Measurements from ENCODE around the gene ACSBG1. TPM values are rescaled to one million over a fixed set of nuclear protein-coding genes. Genes with fewer than 3 reads are reported as not detected.
A peak's percentile ranks its signal among the peaks of the same experiment; 100 is the strongest.
"Not testable (repeated sequence)": the region's sequence is repeated elsewhere in the genome, so short reads cannot be mapped to it uniquely, and the experiment has no call there.

The ACSBG1 gene
- total RNA-seq, 5 donors from 2014 or later (not counting 1 experiment from before 2014, with no cell fraction given), result not detected

DNA sequence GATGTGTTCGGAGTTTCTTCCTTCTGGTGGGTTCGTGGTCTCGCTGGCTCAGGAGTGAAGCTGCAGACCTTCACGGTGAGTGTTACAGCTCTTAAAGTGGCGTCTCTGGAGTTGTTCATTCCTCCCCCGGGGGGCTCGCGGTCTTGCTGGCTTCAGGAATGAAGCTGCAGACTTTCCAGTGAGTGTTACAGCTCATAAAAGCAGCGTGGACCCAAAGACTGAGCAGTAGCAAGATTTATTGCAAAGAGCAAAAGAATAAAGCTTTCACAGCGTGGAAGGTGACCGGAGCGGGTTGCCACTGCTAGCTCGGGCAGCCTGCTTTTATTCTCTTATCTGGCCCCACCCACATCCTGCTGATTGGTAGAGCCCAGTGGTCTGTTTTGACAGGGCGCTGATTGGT, 11.0 kb upstream of the ACSBG1 start:
- H3K36me3 ChIP-seq (ENCODE audit: control insufficient read depth in 2 of 2, extremely low read depth in 1 of 2, insufficient read depth in 1 of 2, low read length in 1 of 2); H3K4me3 ChIP-seq (ENCODE audit: control insufficient read depth in 1 of 2, extremely low read depth in 1 of 2, low read length in 1 of 2); DNase-seq; H3K27ac Mint-ChIP-seq; ATAC-seq (replicated peaks in 1 of 4); H3K27me3 Mint-ChIP-seq; POLR2A ChIA-PET; H3K9me3 ChIP-seq; H3K27me3 ChIP-seq (replicated peaks in 1 of 2; ENCODE audit: control insufficient read depth in 2 of 2, extremely low read depth in 1 of 2, insufficient read depth in 2 of 2, low read length in 1 of 2); H3K36me3 Mint-ChIP-seq; H3K27ac ChIP-seq (ENCODE audit: low read length); H3K4me1 ChIP-seq (ENCODE audit: control insufficient read depth in 1 of 2, extremely low read depth in 1 of 2, insufficient read depth in 2 of 2, low read length in 2 of 2); H3K9me3 Mint-ChIP-seq; H3K4me1 Mint-ChIP-seq; H3K4me3 Mint-ChIP-seq: not testable (repeated sequence)
- CTCF ChIA-PET, result interaction anchor here in 1 of 2 donors (1.7 kb wide), 1 partner anchor 137 kb away, joined by 3 read pairs; no protein-coding TSS in a partner anchor
- 72% methylated on average over 7 of the region's 14 CpGs for WGBS (ENCODE audit: insufficient coverage)

DNA sequence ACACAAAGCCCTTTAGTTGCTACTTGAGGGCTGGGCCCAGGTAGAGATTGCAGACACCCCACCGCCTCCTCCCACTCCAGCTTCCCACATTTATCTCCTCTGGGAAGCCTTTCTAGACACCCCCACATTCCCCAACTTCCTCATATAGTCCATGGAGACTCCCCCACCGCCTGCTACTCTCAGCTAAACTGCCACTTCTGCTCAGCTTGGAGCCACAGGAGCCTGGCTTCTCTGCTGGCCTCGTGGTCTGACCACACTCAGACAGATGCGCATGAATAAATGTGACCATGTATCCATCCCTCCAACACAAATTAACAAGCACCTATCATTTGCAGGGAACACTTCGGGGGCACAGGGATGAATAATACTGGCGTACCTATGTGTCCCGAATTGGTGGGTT, 10.5 kb upstream of the ACSBG1 start:
- no peaks in the 10 kb centered on the region for H3K9me3 ChIP-seq
- Mint-ChIP-seq H3K9me3 (no peaks in the 10 kb centered on the region), H3K27me3 (peaks cover 0 to 3% of the 10 kb centered on the region in 2 donors), H3K27ac (no peak overlapping the region), H3K36me3 (no peaks in the 10 kb centered on the region), H3K4me3 (no peak overlapping the region), H3K4me1 (peaks cover 0 to 2% (median 2%) of the 10 kb centered on the region in 3 donors)
- ATAC-seq (replicated peaks in 1 of 4), result no peak
- ChIA-PET CTCF (interaction anchor here in 1 of 2 donors (1.7 kb wide), 1 partner anchor 136 kb away, joined by 3 read pairs; no protein-coding TSS in a partner anchor), POLR2A (no interaction called here)
- H3K36me3 ChIP-seq (ENCODE audit: control insufficient read depth in 2 of 2, extremely low read depth in 1 of 2, insufficient read depth in 1 of 2, low read length in 1 of 2), result no peaks in the 10 kb centered on the region
- no peak overlapping the region for H3K4me3 ChIP-seq (ENCODE audit: control insufficient read depth in 1 of 2, extremely low read depth in 1 of 2, low read length in 1 of 2)
- H3K4me1 ChIP-seq (ENCODE audit: control insufficient read depth in 1 of 2, extremely low read depth in 1 of 2, insufficient read depth in 2 of 2, low read length in 2 of 2), result peaks cover 0 to 4% of the 10 kb centered on the region in 2 experiments
- H3K27ac ChIP-seq (ENCODE audit: low read length), result no peak overlapping the region
- no peak for DNase-seq
- peaks cover 0 to 4% of the 10 kb centered on the region in 2 experiments for H3K27me3 ChIP-seq (replicated peaks in 1 of 2; ENCODE audit: control insufficient read depth in 2 of 2, extremely low read depth in 1 of 2, insufficient read depth in 2 of 2, low read length in 1 of 2)
- WGBS (ENCODE audit: insufficient coverage), result 63% methylated on average over 3 of the region's 7 CpGs

DNA sequence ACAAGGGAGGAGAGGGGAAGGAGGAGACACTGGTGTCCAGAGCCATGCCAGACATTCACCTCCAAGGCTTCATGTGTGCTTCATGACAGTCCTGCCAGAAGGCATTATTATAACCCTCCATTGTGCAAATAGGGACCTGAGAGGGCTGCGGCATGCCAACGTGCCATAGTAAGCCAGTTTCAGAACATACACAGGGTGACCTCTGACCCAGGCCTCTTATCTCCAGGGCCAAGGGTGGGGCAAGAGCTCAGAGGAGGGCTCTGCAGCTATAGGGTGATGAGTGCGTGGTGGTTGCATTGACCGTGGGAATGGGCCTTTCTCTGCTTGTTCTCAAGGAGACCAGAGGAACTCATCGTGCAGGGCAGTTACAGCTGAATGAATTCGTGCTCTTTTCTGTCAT, 9.7 kb upstream of the ACSBG1 start:
- Histone ChIP-seq H3K27ac (ENCODE audit: low read length) (no peak overlapping the region), H3K27me3 (replicated peaks in 1 of 2; ENCODE audit: control insufficient read depth in 2 of 2, extremely low read depth in 1 of 2, insufficient read depth in 2 of 2, low read length in 1 of 2) (peaks cover 0 to 5% of the 10 kb centered on the region in 2 experiments), H3K4me3 (ENCODE audit: control insufficient read depth in 1 of 2, extremely low read depth in 1 of 2, low read length in 1 of 2) (no peak overlapping the region), H3K4me1 (ENCODE audit: control insufficient read depth in 1 of 2, extremely low read depth in 1 of 2, insufficient read depth in 2 of 2, low read length in 2 of 2) (peaks cover 0 to 4% of the 10 kb centered on the region in 2 experiments), H3K36me3 (ENCODE audit: control insufficient read depth in 2 of 2, extremely low read depth in 1 of 2, insufficient read depth in 1 of 2, low read length in 1 of 2) (no peaks in the 10 kb centered on the region), H3K9me3 (no peaks in the 10 kb centered on the region)
- Mint-ChIP-seq H3K27ac (no peak overlapping the region), H3K27me3 (peaks cover under 1 to 3% of the 10 kb centered on the region in 2 donors), H3K4me3 (no peak overlapping the region), H3K4me1 (peaks cover 0 to 2% (median 2%) of the 10 kb centered on the region in 3 donors), H3K9me3 (no peaks in the 10 kb centered on the region), H3K36me3 (no peaks in the 10 kb centered on the region)
- POLR2A ChIA-PET, result no interaction called here
- ATAC-seq (replicated peaks in 1 of 4) (no peak), DNase-seq (no peak)
- CTCF ChIA-PET, result interaction anchor here in 1 of 2 donors (1.7 kb wide), 1 partner anchor 135 kb away, joined by 3 read pairs; no protein-coding TSS in a partner anchor
- 71% methylated on average over 5 of the region's 6 CpGs for WGBS (ENCODE audit: insufficient coverage)

DNA sequence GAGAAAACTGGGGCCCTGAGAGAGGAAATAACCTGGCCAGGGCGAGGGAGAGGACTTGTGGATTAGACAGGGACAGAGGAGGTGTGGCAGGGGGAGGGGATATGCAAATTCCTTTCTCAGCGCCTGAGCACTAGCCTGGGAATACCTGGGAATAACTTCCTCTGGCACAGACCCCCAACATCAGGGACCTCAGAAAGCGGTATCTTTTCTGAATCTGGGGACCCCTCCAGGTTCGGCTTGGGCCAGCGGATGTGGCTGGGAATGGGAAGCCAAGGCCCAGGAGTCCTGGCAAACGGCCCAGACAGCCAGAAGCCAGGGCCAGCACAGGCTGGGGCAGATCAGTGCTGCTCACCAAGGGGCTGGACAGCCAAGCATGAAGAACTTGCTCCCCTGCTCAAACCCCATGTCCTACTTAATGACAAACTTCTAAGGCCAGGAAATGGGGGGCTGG, 9.2 kb upstream of the ACSBG1 start:
- Mint-ChIP-seq H3K36me3 (no peaks in the 10 kb centered on the region), H3K4me1 (peaks cover 0 to 2% (median 2%) of the 10 kb centered on the region in 3 donors), H3K9me3 (no peaks in the 10 kb centered on the region), H3K27me3 (peaks cover 2 to 3% of the 10 kb centered on the region in 2 donors), H3K27ac (no peak overlapping the region), H3K4me3 (no peak overlapping the region)
- H3K27ac ChIP-seq (ENCODE audit: low read length), result no peak overlapping the region
- no peaks in the 10 kb centered on the region for H3K36me3 ChIP-seq (ENCODE audit: control insufficient read depth in 2 of 2, extremely low read depth in 1 of 2, insufficient read depth in 1 of 2, low read length in 1 of 2)
- WGBS (ENCODE audit: insufficient coverage), result 75% methylated on average over 2 of the region's 6 CpGs
- ChIA-PET POLR2A (no interaction called here), CTCF (interaction anchor here in 1 of 2 donors (0.6 to 1.7 kb wide), 2 partner anchors 53 to 135 kb away, joined by 3 to 5 read pairs; no protein-coding TSS in a partner anchor)
- peaks cover 0 to 4% of the 10 kb centered on the region in 2 experiments for H3K4me1 ChIP-seq (ENCODE audit: control insufficient read depth in 1 of 2, extremely low read depth in 1 of 2, insufficient read depth in 2 of 2, low read length in 2 of 2)
- ATAC-seq (replicated peaks in 1 of 4) (no peak), DNase-seq (no peak)
- no peak overlapping the region for H3K4me3 ChIP-seq (ENCODE audit: control insufficient read depth in 1 of 2, extremely low read depth in 1 of 2, low read length in 1 of 2)
- peaks cover 0 to 8% of the 10 kb centered on the region in 2 experiments for H3K27me3 ChIP-seq (replicated peaks in 1 of 2; ENCODE audit: control insufficient read depth in 2 of 2, extremely low read depth in 1 of 2, insufficient read depth in 2 of 2, low read length in 1 of 2)
- no peaks in the 10 kb centered on the region for H3K9me3 ChIP-seq

DNA sequence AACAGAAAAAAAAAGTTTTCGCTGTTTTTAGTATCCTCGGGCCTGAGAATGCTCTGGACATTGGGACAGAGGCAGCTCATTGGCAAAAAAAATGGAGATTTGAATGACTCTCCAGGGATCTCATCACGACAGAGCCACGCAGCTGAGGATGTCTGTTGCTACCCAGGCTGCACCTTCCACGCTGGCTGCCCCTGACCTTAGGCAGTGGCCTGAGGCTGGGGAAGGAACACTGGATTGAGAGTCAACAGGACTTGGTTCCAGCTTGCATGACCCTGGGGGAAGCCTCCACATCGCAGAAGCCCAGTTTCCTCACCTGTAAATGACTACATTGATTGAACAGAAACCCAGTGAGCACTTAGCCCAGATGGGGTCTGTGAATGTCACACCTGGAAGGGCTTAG, 8.7 kb upstream of the ACSBG1 start:
- H3K27ac Mint-ChIP-seq, result no peak overlapping the region
- DNase-seq (no peak), ATAC-seq (replicated peaks in 1 of 4) (no peak)
- Histone ChIP-seq H3K36me3 (ENCODE audit: control insufficient read depth in 2 of 2, extremely low read depth in 1 of 2, insufficient read depth in 1 of 2, low read length in 1 of 2) (no peaks in the 10 kb centered on the region), H3K4me3 (ENCODE audit: control insufficient read depth in 1 of 2, extremely low read depth in 1 of 2, low read length in 1 of 2) (no peak overlapping the region), H3K27ac (ENCODE audit: low read length) (no peak overlapping the region), H3K4me1 (ENCODE audit: control insufficient read depth in 1 of 2, extremely low read depth in 1 of 2, insufficient read depth in 2 of 2, low read length in 2 of 2) (peaks cover 0 to 4% of the 10 kb centered on the region in 2 experiments), H3K27me3 (replicated peaks in 1 of 2; ENCODE audit: control insufficient read depth in 2 of 2, extremely low read depth in 1 of 2, insufficient read depth in 2 of 2, low read length in 1 of 2) (peaks cover 0 to 8% of the 10 kb centered on the region in 2 experiments), H3K9me3 (no peaks in the 10 kb centered on the region)
- no peaks in the 10 kb centered on the region for H3K36me3 Mint-ChIP-seq
- H3K27me3 Mint-ChIP-seq, result peaks cover 2 to 3% of the 10 kb centered on the region in 2 donors
- no peaks in the 10 kb centered on the region for H3K9me3 Mint-ChIP-seq
- H3K4me3 Mint-ChIP-seq, result no peak overlapping the region
- CTCF ChIA-PET, result interaction anchor here (0.6 to 3.7 kb wide), 5 partner anchors 12 to 286 kb away, joined by 3 to 39 read pairs (median 5); no protein-coding TSS in a partner anchor
- H3K4me1 Mint-ChIP-seq, result peaks cover 0 to 2% (median 2%) of the 10 kb centered on the region in 3 donors
- WGBS (ENCODE audit: insufficient coverage), result 86% methylated on average over 5 of the region's 6 CpGs
- POLR2A ChIA-PET, result interaction anchor here in 1 of 2 donors (1.2 kb wide), 1 partner anchor 21 kb away, joined by 6 read pairs; the partner anchor contains the start of gene DNAJA4

DNA sequence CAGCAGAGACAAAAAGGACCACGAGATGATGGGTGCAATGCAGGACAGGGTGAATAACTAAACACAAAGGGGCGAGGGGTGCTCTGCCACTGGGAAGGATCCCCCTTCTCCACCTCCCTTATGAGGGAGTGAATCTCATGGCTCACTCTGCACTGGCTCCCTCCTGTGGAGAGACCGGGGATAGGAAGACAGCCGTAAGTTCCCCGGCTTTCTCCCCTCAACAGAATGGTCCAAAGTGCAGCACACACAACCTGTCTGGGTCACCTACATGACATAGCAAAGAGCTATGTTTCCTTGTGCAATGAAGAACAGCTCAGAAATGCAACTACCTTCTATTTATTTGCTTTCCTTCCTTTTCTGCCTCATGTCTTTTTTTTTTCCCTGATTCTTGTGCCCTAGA, 7.8 kb upstream of the ACSBG1 start:
- no peak for ATAC-seq (replicated peaks in 1 of 4)
- Histone ChIP-seq H3K27me3 (replicated peaks in 1 of 2; ENCODE audit: control insufficient read depth in 2 of 2, extremely low read depth in 1 of 2, insufficient read depth in 2 of 2, low read length in 1 of 2) (peaks cover 0 to 8% of the 10 kb centered on the region in 2 experiments), H3K27ac (ENCODE audit: low read length) (no peak overlapping the region), H3K9me3 (no peaks in the 10 kb centered on the region), H3K36me3 (ENCODE audit: control insufficient read depth in 2 of 2, extremely low read depth in 1 of 2, insufficient read depth in 1 of 2, low read length in 1 of 2) (no peaks in the 10 kb centered on the region), H3K4me1 (ENCODE audit: control insufficient read depth in 1 of 2, extremely low read depth in 1 of 2, insufficient read depth in 2 of 2, low read length in 2 of 2) (peaks cover 0 to 4% of the 10 kb centered on the region in 2 experiments), H3K4me3 (ENCODE audit: control insufficient read depth in 1 of 2, extremely low read depth in 1 of 2, low read length in 1 of 2) (no peak overlapping the region)
- Mint-ChIP-seq H3K27me3 (peaks cover 2 to 3% of the 10 kb centered on the region in 2 donors), H3K4me3 (no peak overlapping the region), H3K4me1 (peaks cover 0 to 2% (median 2%) of the 10 kb centered on the region in 3 donors), H3K36me3 (no peaks in the 10 kb centered on the region), H3K9me3 (no peaks in the 10 kb centered on the region), H3K27ac (no peak overlapping the region)
- 65% methylated on average over 3 of the region's 5 CpGs for WGBS (ENCODE audit: insufficient coverage)
- DNase-seq, result peak in 2 of 35 experiments; percentile 11 to 20
- CTCF ChIA-PET, result interaction anchor here (0.7 to 3.7 kb wide), 4 partner anchors 129 to 237 kb away, joined by 3 to 39 read pairs (median 5); no protein-coding TSS in a partner anchor
- POLR2A ChIA-PET, result interaction anchor here in 1 of 2 donors (1.2 kb wide), 1 partner anchor 22 kb away, joined by 6 read pairs; the partner anchor contains the start of gene DNAJA4
